HG03159 (cell line): ENCODE results near the gene ATXN7L3B.

Source experiments
- ATAC-seq: cut with Tn5 transposase; IDR thresholded peaks from one replicate; pipeline ENCODE4 v1.9.1; 2021; ENCODE audit warnings: mild to moderate bottlenecking, moderate library complexity; ENCODE audit not compliant: unreplicated experiment

ATXN7L3B gene

GRCh38 chr12:74547249-74547648 lies 9.6 kb downstream of the ATXN7L3B start:
- no peak for ATAC-seq

- no peak for ATAC-seq
These were observed 13.7 kb downstream of the ATXN7L3B start for GRCh38 chr12:74551291-74551690.

GRCh38 chr12:74552201-74552600 lies 14.6 kb downstream of the ATXN7L3B start:
- ATAC-seq: no peak

GRCh38 chr12:74559728-74560127 lies 22.1 kb downstream of the ATXN7L3B start:
- no peak for ATAC-seq

- ATAC-seq: no peak
These were observed 26.3 kb downstream of the ATXN7L3B start for GRCh38 chr12:74563927-74564326.

- ATAC-seq: no peak
These were observed 40.9 kb downstream of the ATXN7L3B start for GRCh38 chr12:74578486-74578885.

GRCh38 chr12:74579446-74579845 lies 41.8 kb downstream of the ATXN7L3B start:
- no peak for ATAC-seq

- ATAC-seq: no peak
These were observed 42.3 kb downstream of the ATXN7L3B start for GRCh38 chr12:74579981-74580380.

- ATAC-seq: no peak
These were observed 43.8 kb downstream of the ATXN7L3B start for GRCh38 chr12:74581439-74581838.

GRCh38 chr12:74584483-74585062 lies 46.9 kb downstream of the ATXN7L3B start:
- ATAC-seq: no peak

GRCh38 chr12:74586251-74586650 lies 48.6 kb downstream of the ATXN7L3B start:
- ATAC-seq: no peak
